T-helper 2 cell treated with Interferon-gamma antibody and Interleukin-4, amounts not matched to agents 5 μg/mL and 100 μg/mL, for 36 hours (primary cell): ENCODE data around the gene CAMTA1.

Experiments used
- DNase-seq: peaks from one replicate; pipeline ENCODE4 v3.0.0; 2021; ENCODE audit warnings: low spot score
- H3K27ac Mint-ChIP-seq: one replicate; pipeline ENCODE4 v1.8.0; 2021; ENCODE audit warnings: mild to moderate bottlenecking, mixed read lengths
- H3K27me3 Mint-ChIP-seq: one replicate; pipeline ENCODE4 v1.8.0; 2021; ENCODE audit warnings: low read depth, mixed read lengths
- H3K36me3 Mint-ChIP-seq: one replicate; pipeline ENCODE4 v1.8.0; 2021; ENCODE audit warnings: low read depth, mixed read lengths
- H3K4me1 Mint-ChIP-seq: one replicate; pipeline ENCODE4 v1.8.0; 2021; ENCODE audit warnings: low read depth, mixed read lengths
- H3K4me3 Mint-ChIP-seq: one replicate; pipeline ENCODE4 v1.8.0; 2022; ENCODE audit warnings: mild to moderate bottlenecking, moderate library complexity, mixed read lengths
- H3K9me3 Mint-ChIP-seq: one replicate; pipeline ENCODE4 v1.8.0; 2021; ENCODE audit warnings: mixed read lengths

CAMTA1 gene

GRCh38 chr1:7250597-7251453 is 465.6 kb downstream of the CAMTA1 start:
- Mint-ChIP-seq H3K27ac (no peak overlapping the region), H3K4me3 (no peak overlapping the region), H3K36me3 (no peaks in the 10 kb centered on the region), H3K27me3 (peaks cover 10% of the 10 kb centered on the region), H3K9me3 (no peaks in the 10 kb centered on the region), H3K4me1 (no peaks in the 10 kb centered on the region)
- no peak for DNase-seq

DNA sequence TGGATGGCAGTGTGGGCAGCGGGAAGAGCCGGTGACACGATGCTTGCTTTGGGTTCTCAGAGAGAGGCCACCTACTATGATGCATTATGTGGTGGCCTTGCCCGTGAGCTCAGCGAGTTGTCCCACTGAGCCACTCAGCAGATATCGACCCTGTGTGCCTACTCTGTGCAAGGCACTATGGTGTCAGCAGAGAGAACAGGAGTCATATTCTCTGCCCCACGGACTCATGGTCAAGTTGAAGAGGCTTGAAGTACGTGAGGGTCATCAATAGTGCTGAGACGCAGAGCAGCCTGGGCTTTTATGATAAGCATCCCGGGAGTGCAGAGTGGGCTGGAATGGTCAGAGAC is 466.2 kb downstream of the CAMTA1 start:
- Mint-ChIP-seq H3K27ac (no peak overlapping the region), H3K4me1 (no peaks in the 10 kb centered on the region), H3K4me3 (no peak overlapping the region)

DNA sequence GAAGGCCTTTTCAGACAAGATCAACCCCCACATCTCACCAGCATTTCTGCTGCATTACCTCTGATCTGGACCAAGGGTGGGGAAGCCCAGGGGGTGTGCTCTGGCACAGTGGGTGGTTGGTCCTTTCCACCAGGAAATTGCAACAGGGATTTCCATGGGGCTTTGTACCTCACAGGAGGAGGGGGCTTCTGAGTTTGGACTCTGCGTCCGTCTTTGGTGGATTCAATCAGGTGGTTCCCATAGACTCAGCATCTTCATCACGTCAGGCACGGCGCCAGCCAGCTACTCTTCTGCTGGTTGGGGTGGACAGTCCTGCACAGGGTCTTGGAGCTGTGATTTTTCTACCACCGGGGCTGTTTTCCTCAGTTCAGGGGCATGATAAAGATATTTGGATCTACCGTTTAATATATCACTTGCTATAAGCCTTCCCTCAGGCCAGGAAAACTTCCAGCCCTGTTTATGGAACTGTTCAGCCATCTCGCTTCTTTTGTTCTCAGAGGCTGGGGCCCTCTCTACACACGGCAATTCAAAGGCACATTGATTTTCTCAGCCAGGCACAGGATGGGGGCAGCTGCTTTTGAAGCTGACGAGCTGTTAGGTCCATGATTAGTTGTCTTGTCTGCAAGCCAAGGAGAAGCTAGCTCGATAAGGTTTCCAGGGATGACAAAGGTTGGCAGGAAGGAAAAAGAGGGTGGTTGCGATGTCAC is 467.3 kb downstream of the CAMTA1 start:
- peaks cover 5% of the 10 kb centered on the region for H3K27me3 Mint-ChIP-seq
- no peak overlapping the region for H3K27ac Mint-ChIP-seq
- no peaks in the 10 kb centered on the region for H3K4me1 Mint-ChIP-seq
- no peak overlapping the region for H3K4me3 Mint-ChIP-seq
- DNase-seq: no peak
- H3K9me3 Mint-ChIP-seq: no peaks in the 10 kb centered on the region
- no peaks in the 10 kb centered on the region for H3K36me3 Mint-ChIP-seq

More for the DNA sequence above, 466.2 kb downstream of the CAMTA1 start:
- Mint-ChIP-seq H3K27me3 (peaks cover 10% of the 10 kb centered on the region), H3K9me3 (no peaks in the 10 kb centered on the region), H3K36me3 (no peaks in the 10 kb centered on the region)
- DNase-seq: no peak

DNA sequence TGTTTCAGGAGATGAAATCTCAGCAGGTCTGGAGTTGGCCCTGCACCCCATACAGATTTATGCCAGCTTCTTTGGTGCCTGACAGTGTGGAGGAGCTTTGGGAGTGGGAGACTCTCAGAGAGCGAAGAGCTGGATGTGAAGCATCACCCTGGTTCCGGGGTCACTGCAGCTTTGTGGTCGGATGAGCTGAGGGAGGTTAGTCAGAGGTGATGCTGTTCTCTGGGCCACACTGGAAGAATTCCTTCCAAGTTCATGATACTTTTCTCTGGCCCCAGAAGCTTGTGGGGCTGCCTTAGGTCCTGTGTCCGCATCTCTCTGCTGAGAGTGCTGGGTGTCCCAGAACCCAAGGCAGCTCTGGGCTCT is 467.8 kb downstream of the CAMTA1 start:
- peaks cover 3% of the 10 kb centered on the region for H3K27me3 Mint-ChIP-seq
- H3K4me1 Mint-ChIP-seq: no peaks in the 10 kb centered on the region
- H3K27ac Mint-ChIP-seq: no peak overlapping the region
- H3K36me3 Mint-ChIP-seq: no peaks in the 10 kb centered on the region
- no peaks in the 10 kb centered on the region for H3K9me3 Mint-ChIP-seq
- DNase-seq: no peak
- no peak overlapping the region for H3K4me3 Mint-ChIP-seq

GRCh38 chr1:7253988-7254587 is 468.8 kb downstream of the CAMTA1 start:
- no peak overlapping the region for H3K27ac Mint-ChIP-seq
- H3K9me3 Mint-ChIP-seq: no peaks in the 10 kb centered on the region
- H3K27me3 Mint-ChIP-seq: peaks cover 3% of the 10 kb centered on the region
- DNase-seq: no peak
- H3K4me1 Mint-ChIP-seq: no peaks in the 10 kb centered on the region
- no peaks in the 10 kb centered on the region for H3K36me3 Mint-ChIP-seq
- H3K4me3 Mint-ChIP-seq: no peak overlapping the region

DNA sequence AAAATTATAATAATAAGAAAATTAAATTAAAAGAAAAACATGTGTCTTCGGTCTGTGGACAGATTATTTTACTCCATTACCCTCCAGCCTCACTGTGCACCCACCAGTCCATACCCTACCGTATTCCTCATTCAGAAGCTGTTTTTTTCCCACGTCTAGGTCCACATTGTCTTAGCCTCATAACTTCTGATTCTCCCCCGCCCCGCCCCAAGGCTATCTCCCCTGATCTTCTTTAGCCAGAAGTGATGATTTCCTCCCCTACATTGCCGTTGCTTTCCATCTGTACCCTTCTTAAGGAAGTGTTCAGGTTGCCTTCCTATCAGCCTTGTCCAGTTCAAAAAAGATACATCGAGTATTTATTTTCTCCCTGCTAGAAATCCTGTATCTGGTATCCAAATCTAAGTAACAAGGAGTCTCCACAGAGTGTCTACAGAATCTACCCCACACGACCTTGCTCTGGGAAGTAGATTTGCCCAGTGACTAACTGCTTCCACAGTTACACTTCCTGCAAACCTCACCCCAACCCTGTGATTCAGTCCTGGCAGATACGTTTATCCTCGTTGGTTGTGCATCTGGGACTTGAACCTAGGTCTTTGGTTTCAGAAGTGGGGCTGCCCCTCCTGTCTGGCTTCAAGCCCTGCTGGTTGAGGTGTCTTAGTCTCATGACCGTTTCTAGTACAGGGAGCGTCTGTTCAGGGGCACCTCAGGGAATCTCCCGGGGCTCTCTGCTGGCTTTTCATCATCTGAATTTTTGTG is 470.2 kb downstream of the CAMTA1 start:
- DNase-seq: no peak

DNA sequence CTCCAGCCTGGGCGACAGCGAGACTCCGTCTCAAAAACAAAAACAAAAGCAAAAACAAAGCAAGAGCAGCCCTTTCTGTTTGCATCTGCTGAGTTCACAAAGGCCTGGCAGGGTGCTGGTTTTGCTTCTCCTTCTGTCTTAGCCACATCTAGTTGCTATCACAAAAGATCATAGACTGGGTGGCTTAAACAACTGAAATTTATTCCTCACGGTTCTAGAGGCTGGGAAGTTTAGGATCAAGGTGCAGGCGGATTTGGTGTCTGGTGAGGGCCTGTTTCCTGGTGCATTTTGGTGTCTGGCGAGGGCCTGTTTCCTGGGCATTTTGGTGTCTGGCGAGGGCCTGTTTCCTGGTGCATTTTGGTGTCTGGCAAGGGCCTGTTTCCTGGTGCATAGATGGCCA is 471.3 kb downstream of the CAMTA1 start:
- no peak for DNase-seq
- H3K4me1 Mint-ChIP-seq: no peaks in the 10 kb centered on the region
- no peaks in the 10 kb centered on the region for H3K27me3 Mint-ChIP-seq
- no peaks in the 10 kb centered on the region for H3K36me3 Mint-ChIP-seq
- no peaks in the 10 kb centered on the region for H3K9me3 Mint-ChIP-seq
- H3K4me3 Mint-ChIP-seq: no peak overlapping the region
- no peak overlapping the region for H3K27ac Mint-ChIP-seq

More for the DNA sequence above, 470.2 kb downstream of the CAMTA1 start:
- H3K4me1 Mint-ChIP-seq: no peaks in the 10 kb centered on the region
- H3K9me3 Mint-ChIP-seq: no peaks in the 10 kb centered on the region
- H3K4me3 Mint-ChIP-seq: no peak overlapping the region
- H3K27me3 Mint-ChIP-seq: no peaks in the 10 kb centered on the region
- no peaks in the 10 kb centered on the region for H3K36me3 Mint-ChIP-seq
- no peak overlapping the region for H3K27ac Mint-ChIP-seq

GRCh38 chr1:7257225-7257624 is 472.0 kb downstream of the CAMTA1 start:
- no peaks in the 10 kb centered on the region for H3K36me3 Mint-ChIP-seq
- no peak overlapping the region for H3K27ac Mint-ChIP-seq
- H3K27me3 Mint-ChIP-seq: no peaks in the 10 kb centered on the region
- no peaks in the 10 kb centered on the region for H3K9me3 Mint-ChIP-seq
- no peak for DNase-seq
- no peaks in the 10 kb centered on the region for H3K4me1 Mint-ChIP-seq
- no peak overlapping the region for H3K4me3 Mint-ChIP-seq

DNA sequence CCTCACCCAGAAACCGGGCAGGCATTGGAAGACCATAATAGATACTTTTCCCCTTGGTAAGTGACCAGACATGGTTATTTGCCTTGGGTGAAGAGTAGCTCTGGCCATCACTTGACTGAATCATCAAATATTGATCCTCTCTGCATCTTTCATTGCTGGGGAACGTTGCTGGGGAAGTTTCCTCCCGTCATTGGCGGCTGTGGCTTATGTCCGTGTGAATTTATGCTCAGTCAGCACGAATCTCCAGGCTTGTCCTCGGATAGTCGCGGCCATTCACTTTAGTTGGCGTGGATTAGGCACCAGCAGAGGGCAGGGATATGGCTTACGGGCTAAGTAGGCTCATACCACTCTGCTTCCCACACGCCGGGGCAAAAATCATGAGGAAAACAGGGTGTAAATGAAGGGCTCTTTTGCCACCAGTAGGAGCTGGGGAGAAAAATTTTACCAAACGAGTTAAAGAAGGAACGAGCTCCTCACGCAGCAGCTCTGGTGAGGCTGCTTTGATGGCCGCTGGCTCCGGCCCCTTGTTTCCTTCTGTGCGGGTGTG is 473.4 kb downstream of the CAMTA1 start:
- Mint-ChIP-seq H3K27ac (no peak overlapping the region), H3K27me3 (peaks cover 3% of the 10 kb centered on the region), H3K36me3 (no peaks in the 10 kb centered on the region), H3K4me1 (no peaks in the 10 kb centered on the region), H3K9me3 (no peaks in the 10 kb centered on the region), H3K4me3 (no peak overlapping the region)
- DNase-seq: no peak

- no peaks in the 10 kb centered on the region for H3K9me3 Mint-ChIP-seq
- H3K27me3 Mint-ChIP-seq: peaks cover 3% of the 10 kb centered on the region
- H3K4me3 Mint-ChIP-seq: no peak overlapping the region
- no peak overlapping the region for H3K27ac Mint-ChIP-seq
- no peaks in the 10 kb centered on the region for H3K36me3 Mint-ChIP-seq
- no peaks in the 10 kb centered on the region for H3K4me1 Mint-ChIP-seq
- DNase-seq: no peak
Observed at GRCh38 chr1:7259955-7260354, 474.7 kb downstream of the CAMTA1 start.

GRCh38 chr1:7261490-7261889 is 476.2 kb downstream of the CAMTA1 start:
- no peak overlapping the region for H3K4me3 Mint-ChIP-seq
- H3K27me3 Mint-ChIP-seq: peaks cover 3% of the 10 kb centered on the region
- H3K9me3 Mint-ChIP-seq: no peaks in the 10 kb centered on the region
- H3K27ac Mint-ChIP-seq: no peak overlapping the region
- no peaks in the 10 kb centered on the region for H3K36me3 Mint-ChIP-seq
- no peaks in the 10 kb centered on the region for H3K4me1 Mint-ChIP-seq
- no peak for DNase-seq

- no peaks in the 10 kb centered on the region for H3K4me1 Mint-ChIP-seq
- DNase-seq: no peak
- no peak overlapping the region for H3K27ac Mint-ChIP-seq
Observed at GRCh38 chr1:7262611-7263010, 477.4 kb downstream of the CAMTA1 start.

DNA sequence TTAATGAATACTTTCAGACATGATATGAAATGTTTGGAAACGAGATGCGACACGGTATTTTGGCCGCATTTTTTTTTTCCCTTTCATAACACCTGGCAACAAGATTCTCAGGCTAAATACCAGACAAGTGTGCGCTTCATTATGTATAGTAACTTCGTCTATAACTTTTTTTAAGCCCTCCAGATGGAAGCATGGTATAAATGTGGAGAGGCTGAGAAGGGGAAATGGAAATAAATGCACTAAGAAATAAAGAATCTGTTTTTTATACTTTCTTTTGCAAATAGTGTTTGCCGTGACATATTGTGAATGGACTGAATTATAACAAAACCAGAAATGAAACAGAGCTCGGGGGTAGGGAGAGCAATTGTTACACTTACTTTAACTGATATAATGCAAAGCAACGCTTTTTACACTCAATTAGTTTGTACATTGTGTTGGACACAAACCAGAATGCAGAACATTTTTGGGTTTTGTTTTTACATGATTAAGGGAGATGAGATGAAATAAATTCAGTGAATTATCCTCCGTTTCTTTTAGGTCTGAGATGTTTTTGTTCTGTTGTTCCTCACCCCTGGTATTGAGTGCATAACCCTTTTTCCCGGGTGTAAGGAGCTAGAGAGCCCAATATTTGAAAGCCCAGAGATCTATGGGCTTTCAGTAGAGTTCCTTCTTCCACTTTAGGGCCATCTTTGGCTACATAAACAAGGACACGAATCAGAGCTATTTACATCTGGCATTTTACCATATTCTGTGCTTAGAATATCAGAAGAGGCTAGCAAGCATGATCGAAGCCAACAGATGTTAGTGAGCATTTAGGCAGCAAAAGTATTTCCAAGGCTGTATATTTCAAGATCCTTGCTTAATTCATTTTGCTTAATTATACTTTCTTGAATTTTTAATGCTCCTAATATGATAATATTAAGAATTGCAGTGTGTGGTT is 478.0 kb downstream of the CAMTA1 start:
- Mint-ChIP-seq H3K4me3 (no peak overlapping the region), H3K4me1 (no peaks in the 10 kb centered on the region), H3K36me3 (no peaks in the 10 kb centered on the region), H3K27ac (no peak overlapping the region), H3K27me3 (peaks cover 3% of the 10 kb centered on the region), H3K9me3 (peaks cover under 1% of the 10 kb centered on the region)
- no peak for DNase-seq

More at GRCh38 chr1:7262611-7263010, 477.4 kb downstream of the CAMTA1 start:
- H3K36me3 Mint-ChIP-seq: no peaks in the 10 kb centered on the region
- H3K27me3 Mint-ChIP-seq: peaks cover 3% of the 10 kb centered on the region
- H3K4me3 Mint-ChIP-seq: no peak overlapping the region
- H3K9me3 Mint-ChIP-seq: no peaks in the 10 kb centered on the region
